WTC11 (cell line): Measurements from ENCODE around the gene NNAT. TPM values are rescaled to one million over a fixed set of nuclear protein-coding genes. Genes with fewer than 3 reads are reported as not detected.

Experiments
- ATAC-seq: fragments of 200-7000 bp; cut with Tn5 transposase; 2 replicates; pipeline ENCODE4 v1.10.0; 2021; ENCODE audit warnings: mild to moderate bottlenecking, moderate library complexity
- CTCF ChIA-PET: fragments of 300-600 bp; sonication (Branson Sonifier 250); formaldehyde crosslinking; loops from one replicate; lab custom pipeline; 2021; ENCODE audit warnings: antibody characterized with exemption; lab: Charles Lee
- POLR2A ChIA-PET: fragments of 350-600 bp; sonication (Branson Sonifier 250); formaldehyde crosslinking; loops from one replicate; lab custom pipeline; 2021; ENCODE audit warnings: antibody characterized with exemption; lab: Charles Lee
- DNase-seq: peaks from one replicate; pipeline ENCODE4 v3.0.0; 2021; ENCODE audit warnings: low spot score
- H3K27ac Mint-ChIP-seq: 2 replicates; pipeline ENCODE4 v1.8.0; 2021; ENCODE audit warnings: mixed read lengths
- H3K27me3 Mint-ChIP-seq: 2 replicates; pipeline ENCODE4 v1.8.0; 2021; ENCODE audit warnings: low read depth, mild to moderate bottlenecking, moderate library complexity, mixed read lengths
- H3K36me3 Mint-ChIP-seq: 2 replicates; pipeline ENCODE4 v1.8.0; 2021; ENCODE audit warnings: mixed read lengths
- H3K4me1 Mint-ChIP-seq: 2 replicates; pipeline ENCODE4 v1.8.0; 2022; ENCODE audit warnings: mixed read lengths
- H3K4me3 Mint-ChIP-seq: 2 replicates; pipeline ENCODE4 v1.8.0; 2021; ENCODE audit warnings: mild to moderate bottlenecking, moderate library complexity, mixed read lengths
- H3K9me3 Mint-ChIP-seq: 2 replicates; pipeline ENCODE4 v1.8.0; 2021; ENCODE audit warnings: mixed read lengths
- AR ChIP-seq: fragments of 250-450 bp; sonication (Bioruptor Pico); IDR thresholded peaks from 2 replicates; pipeline ENCODE4 v1.9.0; 2021; ENCODE audit warnings: mild to moderate bottlenecking
- EMX1 ChIP-seq: fragments of 250-450 bp; sonication (Bioruptor Pico); IDR thresholded peaks from 2 replicates; pipeline ENCODE4 v1.8.0; 2021; ENCODE audit warnings: mild to moderate bottlenecking
- ERG ChIP-seq: fragments of 250-450 bp; sonication (Bioruptor Pico); IDR thresholded peaks from 2 replicates; pipeline ENCODE4 v1.8.0; 2021; ENCODE audit warnings: mild to moderate bottlenecking
- GTF2I ChIP-seq: fragments of 250-450 bp; sonication (Bioruptor Pico); conservative IDR thresholded peaks from 2 replicates; pipeline ENCODE4 v1.4.0; 2021; ENCODE audit warnings: mild to moderate bottlenecking
- HMGA2 ChIP-seq: fragments of 250-450 bp; sonication (Bioruptor Pico); IDR thresholded peaks from 2 replicates; pipeline ENCODE4 v1.4.0; 2021; ENCODE audit warnings: mild to moderate bottlenecking, moderate library complexity
- IRF1 ChIP-seq: sonication (generic); formaldehyde crosslinking; IDR thresholded peaks from 2 replicates; pipeline ENCODE4 v1.8.0; 2023; ENCODE audit warnings: missing genetic modification reagents
- IRF2 ChIP-seq: sonication (generic); formaldehyde crosslinking; IDR thresholded peaks from 2 replicates; pipeline ENCODE4 v1.8.0; 2022; ENCODE audit warnings: low read depth, missing genetic modification reagents, borderline replicate concordance
- JUN ChIP-seq: sonication (generic); formaldehyde crosslinking; IDR thresholded peaks from 2 replicates; pipeline ENCODE4 v1.8.0; 2023; ENCODE audit warnings: mild to moderate bottlenecking, missing genetic modification reagents
- KAT7 ChIP-seq: sonication (generic); formaldehyde crosslinking; IDR thresholded peaks from 2 replicates; pipeline ENCODE4 v1.8.1; 2023; ENCODE audit warnings: missing genetic modification reagents, mild to moderate bottlenecking, borderline replicate concordance
- MAX ChIP-seq: sonication (generic); formaldehyde crosslinking; IDR thresholded peaks from 2 replicates; pipeline ENCODE4 v1.8.0; 2022; ENCODE audit warnings: mild to moderate bottlenecking, missing genetic modification reagents
- NFATC4 ChIP-seq: fragments of 250-450 bp; sonication (Bioruptor Pico); IDR thresholded peaks from 2 replicates; pipeline ENCODE4 v1.9.0; 2021; ENCODE audit warnings: mild to moderate bottlenecking
- SMAD3 ChIP-seq: sonication (generic); formaldehyde crosslinking; IDR thresholded peaks from 2 replicates; pipeline ENCODE4 v1.8.0; 2022; ENCODE audit warnings: missing genetic modification reagents, mild to moderate bottlenecking, borderline replicate concordance
- SMAD4 ChIP-seq: sonication (generic); formaldehyde crosslinking; IDR thresholded peaks from 2 replicates; pipeline ENCODE4 v1.8.0; 2022; ENCODE audit warnings: mild to moderate bottlenecking, missing genetic modification reagents
- STAT6 ChIP-seq: sonication (generic); formaldehyde crosslinking; conservative IDR thresholded peaks from 2 replicates; pipeline ENCODE4 v1.8.1; 2023; ENCODE audit warnings: mild to moderate bottlenecking, low read depth, missing genetic modification reagents, moderate library complexity
- ZNF396 ChIP-seq: fragments of 250-450 bp; sonication (Bioruptor Pico); IDR thresholded peaks from 2 replicates; pipeline ENCODE4 v1.8.0; 2021; ENCODE audit warnings: mild to moderate bottlenecking, moderate library complexity, borderline replicate concordance
- ZNF425 ChIP-seq: fragments of 250-450 bp; sonication (Bioruptor Pico); conservative IDR thresholded peaks from 2 replicates; pipeline ENCODE4 v1.9.0; 2021; ENCODE audit warnings: mild to moderate bottlenecking
- ZNF532 ChIP-seq: fragments of 250-450 bp; sonication (Bioruptor Pico); IDR thresholded peaks from 2 replicates; pipeline ENCODE4 v1.9.0; 2021; ENCODE audit warnings: mild to moderate bottlenecking, borderline replicate concordance
- total RNA-seq: library from RNA; stranded (reverse); gene quantifications from 3 replicates; pipeline ENCODE4 v1.2.3, GENCODE V29; 2021

Gene NNAT
- total RNA-seq, 1 experiment from 2014 or later = 90.0 TPM

- no peak for TF ChIP-seq ZNF396 (CRISPR knock-in tag)
- TF ChIP-seq KAT7 (CRISPR knock-in tag) = no peak
- TF ChIP-seq HMGA2 (CRISPR knock-in tag) = no peak
- no peak for TF ChIP-seq SMAD4 (CRISPR knock-in tag)
- no peak for TF ChIP-seq JUN (CRISPR knock-in tag)
- TF ChIP-seq SMAD3 (CRISPR knock-in tag) = no peak
- TF ChIP-seq IRF2 (CRISPR knock-in tag) = no peak
- no peak for TF ChIP-seq IRF1
- no peak for TF ChIP-seq NFATC4 (CRISPR knock-in tag)
- TF ChIP-seq EMX1 (CRISPR knock-in tag) = no peak
- TF ChIP-seq ZNF425 (CRISPR knock-in tag) = no peak
- TF ChIP-seq, all 79 proteins: peak for 0
- POLR2A ChIA-PET = interaction anchor here (2.3 kb wide), 1 partner anchor 129 kb away, joined by 8 read pairs; no protein-coding TSS in a partner anchor
- peak overlapping the region; percentile 93 for H3K27ac Mint-ChIP-seq
Measured at GRCh38 chr20:37525810-37526209, 4.8 kb downstream of the NNAT start.

GRCh38 chr20:37526238-37526838 is 5.3 kb downstream of the NNAT start:
- CTCF ChIA-PET = interaction anchor here (1.2 to 2.7 kb wide), 2 partner anchors 21 to 130 kb away, joined by 3 to 12 read pairs; no protein-coding TSS in a partner anchor
- Mint-ChIP-seq H3K27ac (peak overlapping the region; percentile 93), H3K27me3 (no peaks in the 10 kb centered on the region; the same call in 1 of the 2 replicates), H3K4me3 (peak overlapping the region; percentile 87), H3K9me3 (no peaks in the 10 kb centered on the region), H3K36me3 (peaks cover 3% of the 10 kb centered on the region; the same call in 1 of the 2 replicates), H3K4me1 (peaks cover 58% of the 10 kb centered on the region)
- ATAC-seq (peak; percentile 56), DNase-seq (peak; percentile 78)
- POLR2A ChIA-PET = interaction anchor here (2.3 kb wide), 1 partner anchor 130 kb away, joined by 8 read pairs; no protein-coding TSS in a partner anchor
- no peak for TF ChIP-seq STAT6 (CRISPR knock-in tag)
- TF ChIP-seq ZNF532 = no peak
- TF ChIP-seq GTF2I (CRISPR knock-in tag) = no peak
- TF ChIP-seq MAX (CRISPR knock-in tag) = peak; percentile 71; the same call in 1 of the 2 replicates
- TF ChIP-seq AR (CRISPR knock-in tag) = no peak
- no peak for TF ChIP-seq ERG

More at GRCh38 chr20:37525810-37526209, 4.8 kb downstream of the NNAT start:
- no peaks in the 10 kb centered on the region for H3K9me3 Mint-ChIP-seq
- no peaks in the 10 kb centered on the region; the same call in 1 of the 2 replicates for H3K27me3 Mint-ChIP-seq
- no peak for DNase-seq
- peaks cover 58% of the 10 kb centered on the region for H3K4me1 Mint-ChIP-seq
- CTCF ChIA-PET = no interaction called here
- H3K36me3 Mint-ChIP-seq = peaks cover 4% of the 10 kb centered on the region
- ATAC-seq = no peak
- H3K4me3 Mint-ChIP-seq = peak overlapping the region; percentile 87
